GM21529 (cell line): ENCODE results near the gene EIF2D.
"Not testable (repeated sequence)": the region's sequence is repeated elsewhere in the genome, so short reads cannot be mapped to it uniquely, and the experiment has no call there.

Experiments used
- ATAC-seq: cut with Tn5 transposase; IDR thresholded peaks from one replicate; pipeline ENCODE4 v1.9.1; 2021; ENCODE audit not compliant: unreplicated experiment

The EIF2D gene

DNA sequence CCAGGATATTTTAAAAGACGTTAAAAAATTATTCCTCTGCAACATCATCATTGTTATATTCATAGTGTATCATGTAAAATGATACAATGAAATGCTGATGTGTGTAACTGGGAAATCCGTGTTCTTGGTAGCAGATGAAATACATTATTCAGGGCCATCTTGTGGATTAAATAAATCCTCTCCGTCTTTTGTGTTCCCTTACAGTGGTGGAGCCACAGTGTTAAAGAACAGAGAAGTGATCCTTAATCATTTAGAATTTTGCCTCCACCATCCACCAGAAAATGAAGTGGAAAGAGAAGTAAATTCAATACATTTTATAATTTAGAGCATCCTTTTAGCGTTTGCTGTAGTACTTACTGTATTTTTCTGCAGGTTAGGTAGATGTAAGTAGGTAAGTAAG lies 24.4 kb upstream of the EIF2D start:
- ATAC-seq = no peak

DNA sequence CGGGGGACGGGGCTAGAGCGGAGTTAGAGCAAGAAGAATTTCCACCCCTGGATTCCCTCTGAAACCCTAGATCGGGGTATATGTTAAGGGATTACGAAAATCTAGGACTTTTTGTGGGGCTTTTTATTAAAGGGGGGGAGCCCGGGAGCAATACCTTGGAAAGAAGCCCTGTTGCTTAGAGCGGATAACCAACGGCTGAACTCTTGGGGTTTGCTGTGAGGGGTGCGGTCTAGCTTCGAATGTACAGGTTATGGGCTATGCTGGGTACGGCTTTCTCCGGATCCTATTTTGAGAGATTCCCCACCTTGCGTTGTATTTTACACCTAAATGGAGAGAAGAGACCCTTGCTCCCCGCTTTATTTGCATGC lies 23.7 kb upstream of the EIF2D start:
- ATAC-seq = peak; percentile 5

DNA sequence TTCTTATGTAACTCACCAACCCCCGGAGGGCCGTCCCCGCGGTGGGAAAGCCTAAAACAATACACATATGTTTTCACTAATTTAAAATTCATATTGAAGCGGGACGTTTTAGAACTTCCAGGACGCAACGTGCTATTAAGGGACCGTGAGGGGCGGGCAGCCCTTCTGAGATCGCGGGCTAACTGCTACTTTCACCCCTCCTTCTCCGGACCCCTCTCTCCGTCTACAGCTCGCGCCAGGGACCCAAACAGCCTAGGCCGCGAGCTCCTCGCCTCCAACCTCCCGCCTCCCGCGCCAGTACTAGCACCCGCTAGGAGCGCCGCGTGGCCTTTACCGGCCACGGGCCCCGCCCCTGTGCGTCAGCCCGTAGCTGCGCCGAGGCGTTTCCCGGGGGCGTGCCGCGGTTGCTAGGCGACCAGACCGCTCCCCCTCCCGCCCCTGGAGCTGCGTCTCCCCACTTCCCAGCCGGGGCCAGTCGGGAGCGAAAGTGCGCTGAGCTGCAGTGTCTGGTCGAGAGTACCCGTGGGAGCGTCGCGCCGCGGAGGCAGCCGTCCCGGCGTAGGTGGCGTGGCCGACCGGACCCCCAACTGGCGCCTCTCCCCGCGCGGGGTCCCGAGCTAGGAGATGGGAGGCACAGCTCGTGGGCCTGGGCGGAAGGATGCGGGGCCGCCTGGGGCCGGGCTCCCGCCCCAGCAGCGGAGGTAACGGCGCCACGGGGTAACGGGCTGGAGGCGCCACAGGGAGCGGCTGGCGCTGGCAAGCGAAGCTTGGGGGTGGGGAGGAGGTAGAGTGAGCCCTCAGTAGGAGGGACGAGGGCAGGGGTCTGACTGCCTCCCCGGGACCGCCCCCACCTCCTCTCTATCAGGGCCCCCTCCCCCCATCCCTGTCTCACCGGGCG lies 23.1 kb upstream of the EIF2D start, which contains the start of gene DYRK3:
Gene DYRK3 (plus strand): TSS at position 457 of the 898 bp plus-strand sequence. CDS start 168 bp downstream, at position 625.
- peak; percentile 88 for ATAC-seq

DNA sequence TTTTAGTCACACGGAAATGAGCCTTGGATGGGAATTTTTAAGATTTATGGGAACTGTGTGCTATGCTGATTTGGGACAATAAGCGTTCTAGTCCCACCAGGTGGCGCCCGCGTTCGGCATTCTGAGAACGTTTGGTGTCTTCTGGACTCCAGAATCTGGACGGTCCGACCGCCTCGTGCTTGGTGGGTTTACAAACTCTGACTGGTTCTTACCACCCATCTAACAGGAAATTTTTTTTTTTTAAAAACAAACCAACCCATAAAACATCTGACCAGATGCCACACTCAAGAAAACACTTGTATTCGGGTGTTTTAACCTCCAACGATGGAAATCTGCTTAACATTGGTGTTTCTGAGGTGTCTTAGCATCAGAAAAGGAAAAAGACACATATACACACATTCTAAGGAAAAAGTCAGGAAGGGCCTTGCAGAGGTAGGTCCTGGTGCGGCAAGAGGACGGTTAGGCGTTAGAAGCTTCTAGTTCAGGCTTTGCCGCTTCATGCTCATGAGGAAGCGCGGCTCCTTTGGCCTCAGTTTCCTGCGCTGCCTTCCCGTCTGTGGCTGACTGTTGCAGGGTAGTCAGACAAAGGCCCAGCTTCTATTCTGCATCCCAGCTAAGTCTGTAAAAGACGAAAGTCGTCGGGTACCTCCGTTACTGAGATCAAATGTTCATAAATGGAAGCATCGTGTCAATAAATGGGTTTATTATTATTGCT lies 22.3 kb upstream of the EIF2D start:
- no peak for ATAC-seq

DNA sequence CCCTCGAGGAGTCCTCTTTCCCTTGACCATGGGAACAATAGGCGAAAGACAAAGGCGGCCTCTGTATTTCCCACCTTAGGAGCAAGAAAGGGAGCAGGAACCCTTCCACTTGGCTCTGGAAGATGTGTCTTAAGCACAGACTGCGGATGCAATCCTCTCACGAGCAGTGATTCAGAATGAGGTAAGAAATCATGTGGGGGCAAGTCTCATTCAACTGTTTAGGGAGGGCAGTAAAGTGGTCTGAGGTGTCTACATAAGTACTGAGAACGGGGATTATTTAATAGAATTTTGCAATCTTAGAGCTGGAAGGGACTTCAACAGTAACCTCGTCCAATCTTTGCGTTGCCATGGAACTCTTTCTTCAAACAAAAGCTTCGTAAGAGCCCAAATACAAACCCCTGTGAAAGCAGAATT lies 21.4 kb upstream of the EIF2D start:
- no peak for ATAC-seq

DNA sequence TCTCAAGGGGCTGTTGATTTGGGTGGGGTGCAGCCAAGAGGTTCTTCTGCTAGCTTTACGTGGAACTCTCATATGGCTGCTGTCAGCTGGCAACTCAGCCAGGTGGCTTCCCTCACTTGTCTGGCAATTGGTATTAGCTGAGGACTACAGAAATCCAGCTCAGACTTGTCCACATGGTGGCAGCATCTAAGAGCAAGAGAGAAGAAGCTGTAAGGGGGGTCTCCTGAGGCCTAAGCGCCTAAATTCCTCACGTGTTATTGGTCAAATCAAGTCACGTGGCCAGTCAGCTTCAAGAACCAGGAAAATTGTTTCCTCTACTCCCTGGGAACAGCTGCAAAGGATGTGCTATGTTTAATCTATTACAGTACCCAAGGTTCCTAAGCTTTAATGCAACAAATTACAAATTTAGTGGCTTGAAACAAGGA lies 18.8 kb upstream of the EIF2D start:
- no peak for ATAC-seq

DNA sequence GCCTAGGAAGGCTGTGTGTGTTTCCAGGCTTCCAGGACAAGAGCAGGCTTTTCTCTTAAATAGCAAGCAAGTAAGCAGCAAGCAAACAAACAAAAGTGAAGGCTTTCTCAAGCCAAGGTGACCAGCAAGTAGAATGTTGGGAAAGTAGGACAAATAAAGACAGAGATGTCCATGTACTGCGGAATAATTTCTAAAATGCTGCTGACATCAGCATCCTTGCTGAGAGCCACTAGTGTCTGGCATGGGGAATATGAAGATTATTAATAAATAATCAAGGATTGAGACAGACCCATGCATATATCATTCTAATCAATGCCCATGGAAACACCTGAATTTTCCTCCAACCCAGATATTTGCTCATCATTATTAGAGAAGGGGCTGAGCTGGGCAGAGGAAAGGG lies 16.7 kb upstream of the EIF2D start:
- ATAC-seq = no peak

DNA sequence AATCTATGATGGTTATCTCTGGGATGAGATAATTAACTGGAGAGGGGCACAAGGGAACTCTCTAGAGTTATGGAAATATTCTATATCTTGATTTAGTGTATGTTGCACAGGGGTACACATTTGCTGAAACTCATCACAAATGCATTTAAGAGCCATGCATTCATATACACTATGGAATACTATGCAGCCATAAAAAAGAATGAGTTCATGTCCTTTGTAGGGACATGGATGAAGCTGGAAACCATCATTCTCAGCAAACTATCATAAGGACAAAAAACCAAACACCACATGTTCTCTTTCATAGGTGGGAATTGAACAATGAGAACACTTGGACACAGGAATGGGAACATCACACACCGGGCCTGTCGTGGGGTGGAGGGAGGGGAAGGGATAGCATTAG lies 14.1 kb upstream of the EIF2D start:
- ATAC-seq = not testable (repeated sequence)

DNA sequence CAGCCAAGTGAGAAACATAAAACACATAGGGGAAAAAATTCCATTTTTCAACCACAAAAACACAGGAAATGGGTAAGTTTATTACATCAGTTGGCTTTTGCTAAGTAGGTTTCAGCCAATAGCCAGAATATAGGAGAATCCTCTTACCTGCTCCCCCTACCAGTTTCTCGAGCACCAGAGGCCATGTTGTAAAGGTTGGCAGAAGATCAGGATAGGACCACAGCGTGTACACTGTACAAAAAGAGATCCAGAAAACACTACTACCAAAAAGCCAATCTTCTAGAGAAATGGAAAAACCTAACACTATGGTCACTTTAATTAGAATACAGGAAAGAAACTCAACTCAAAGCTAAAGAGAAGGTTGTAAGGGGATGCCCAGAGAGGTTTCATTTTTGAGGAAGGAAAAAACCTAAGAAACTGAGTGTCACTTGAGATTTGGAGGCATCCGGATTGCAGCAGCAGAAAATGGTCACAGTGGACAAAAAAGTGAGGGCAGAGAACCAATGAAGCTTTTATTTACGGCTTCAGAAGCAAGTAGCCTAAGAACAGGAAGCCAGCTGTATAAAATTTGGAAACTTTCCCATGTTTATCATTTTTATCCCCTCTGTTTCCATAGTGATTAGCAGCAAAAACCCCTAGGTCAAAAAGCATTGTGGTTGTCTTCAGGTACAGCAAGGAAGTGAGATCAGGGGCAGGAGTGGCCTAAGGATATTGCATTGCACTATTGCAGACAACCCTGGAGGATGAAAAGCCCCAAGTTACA lies 2.9 kb downstream of the EIF2D start:
- no peak for ATAC-seq

DNA sequence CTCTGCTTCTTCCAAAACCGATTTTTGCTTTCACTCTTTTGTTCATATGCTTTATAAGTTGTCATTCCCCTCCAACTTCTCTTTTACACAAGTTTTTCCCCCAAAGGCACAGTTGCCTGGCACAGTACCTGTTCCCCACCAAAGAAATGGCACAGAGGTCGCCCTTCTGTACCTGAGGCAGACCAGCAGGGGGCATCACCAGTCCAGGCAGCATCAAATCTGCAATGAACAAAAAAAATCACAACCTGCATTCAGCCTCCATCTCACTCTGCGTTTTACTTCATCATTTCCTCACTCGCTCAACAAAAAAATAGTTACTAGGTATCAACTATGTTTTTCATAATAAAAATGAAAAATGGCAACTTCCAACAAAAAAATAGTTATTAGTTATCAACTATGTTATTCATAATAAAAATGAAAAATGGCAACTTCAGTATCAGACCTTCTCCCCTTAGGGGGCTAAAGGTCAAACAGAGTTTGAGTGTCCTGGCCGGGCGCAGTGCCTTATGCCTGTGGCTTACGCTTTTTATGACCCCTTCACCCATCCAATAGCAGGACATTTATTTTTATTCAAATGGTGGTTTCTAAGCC lies 4.1 kb downstream of the EIF2D start:
- ATAC-seq = no peak

DNA sequence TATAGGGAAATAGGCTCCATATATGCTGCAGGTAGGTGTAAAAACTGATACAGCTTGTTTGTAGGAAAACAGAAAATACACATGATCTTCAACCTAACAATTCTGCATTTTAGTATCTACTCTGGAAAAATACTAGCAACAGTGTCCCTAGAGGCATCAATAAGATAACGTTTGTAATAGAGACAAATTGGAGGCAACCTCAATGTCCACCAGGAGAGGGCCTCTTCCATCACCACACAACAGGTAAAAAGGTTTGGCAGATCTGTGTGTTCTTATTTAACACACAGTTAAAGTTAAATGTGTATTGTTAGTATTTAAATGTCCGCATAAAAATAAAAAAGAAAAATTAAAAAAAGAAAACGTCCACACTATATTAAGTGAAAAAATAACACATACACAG lies 5.4 kb downstream of the EIF2D start:
- no peak for ATAC-seq

DNA sequence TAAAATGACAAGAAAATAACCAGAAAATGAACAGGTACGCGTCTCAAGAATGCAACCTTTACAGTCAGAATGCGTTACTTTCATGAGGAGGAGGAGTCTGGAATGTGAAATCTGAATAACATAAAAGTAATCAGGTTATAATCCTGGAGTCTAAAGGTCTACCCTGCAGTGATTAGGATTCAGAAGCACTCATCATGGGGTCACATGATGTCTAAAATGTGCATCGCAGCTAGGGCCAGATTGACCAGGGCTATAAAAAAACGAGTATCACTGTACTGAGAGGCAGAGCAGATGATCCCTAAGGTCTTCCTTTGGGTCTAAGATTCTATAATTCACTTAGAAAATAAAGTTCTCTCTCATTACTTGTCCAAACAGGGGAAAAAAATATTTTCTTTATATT lies 7.4 kb downstream of the EIF2D start:
- ATAC-seq = no peak

DNA sequence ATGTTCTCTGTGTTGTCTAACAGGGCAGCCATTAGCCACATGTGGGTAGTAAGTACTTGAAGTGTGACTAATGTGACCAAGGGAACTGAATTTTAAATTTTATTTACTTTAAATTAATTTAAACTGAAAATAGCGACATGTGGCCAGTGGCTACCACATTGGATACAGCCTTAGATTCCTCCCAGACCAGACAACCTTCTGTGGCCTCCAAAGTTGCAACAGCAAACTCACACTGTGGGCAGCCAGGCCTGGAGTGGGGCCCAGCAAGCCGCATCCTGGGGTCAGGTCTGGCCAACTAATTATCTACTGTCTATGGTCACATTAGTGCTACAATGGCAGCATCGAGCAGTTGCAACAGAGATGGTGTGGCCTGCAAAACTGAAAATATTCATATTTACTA lies 11.7 kb downstream of the EIF2D start:
- no peak for ATAC-seq

DNA sequence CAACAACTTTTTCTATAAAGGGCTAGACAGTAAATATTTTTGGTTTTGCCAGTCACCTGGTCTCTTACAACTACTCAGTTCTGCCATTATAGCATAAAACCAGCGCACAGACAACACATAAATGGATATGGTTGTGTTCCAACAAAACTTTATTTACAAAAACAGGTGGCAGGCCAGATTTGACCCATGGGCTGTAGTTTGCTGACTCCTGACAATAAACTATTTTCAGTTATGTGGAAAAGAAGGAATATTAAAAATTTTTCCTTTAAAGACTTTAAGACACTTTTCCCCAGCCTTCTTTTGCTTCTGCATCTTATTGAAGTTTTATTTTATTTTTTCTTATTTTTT lies 16.0 kb downstream of the EIF2D start:
- no peak for ATAC-seq

DNA sequence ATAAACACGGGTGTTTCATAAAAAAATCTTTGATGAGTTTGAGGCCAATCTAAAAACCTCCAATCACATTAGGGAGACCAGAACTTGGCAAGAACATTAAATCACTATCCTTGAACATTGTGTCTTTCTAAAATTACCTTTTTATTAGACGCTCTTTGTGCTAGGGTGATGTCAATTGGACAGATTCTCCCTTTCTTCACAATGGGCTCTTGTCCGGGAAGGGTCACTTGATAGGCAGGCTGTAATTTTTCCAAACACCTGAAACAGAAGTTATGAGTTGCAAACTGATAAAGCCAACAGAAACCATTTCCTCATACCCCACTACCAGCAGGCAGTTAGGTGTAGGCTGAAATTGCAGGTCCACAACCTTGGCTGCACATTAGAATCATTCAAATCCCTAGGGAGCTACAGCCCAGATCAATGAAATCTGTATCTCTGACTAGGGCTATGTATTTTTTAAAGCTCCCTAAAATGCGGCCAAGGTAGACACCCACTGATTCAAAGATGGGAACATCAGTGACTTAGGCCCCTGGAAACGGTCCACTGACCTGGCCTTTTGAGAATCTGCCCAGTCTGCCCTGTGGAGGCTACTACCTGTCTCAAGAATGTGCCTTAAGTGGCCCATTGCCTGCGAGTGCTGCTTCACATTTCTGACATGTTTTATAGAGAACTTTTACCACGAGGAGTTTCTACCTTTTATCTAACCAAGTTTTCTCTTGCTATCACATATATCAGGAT lies 16.5 kb downstream of the EIF2D start:
- ATAC-seq = no peak

DNA sequence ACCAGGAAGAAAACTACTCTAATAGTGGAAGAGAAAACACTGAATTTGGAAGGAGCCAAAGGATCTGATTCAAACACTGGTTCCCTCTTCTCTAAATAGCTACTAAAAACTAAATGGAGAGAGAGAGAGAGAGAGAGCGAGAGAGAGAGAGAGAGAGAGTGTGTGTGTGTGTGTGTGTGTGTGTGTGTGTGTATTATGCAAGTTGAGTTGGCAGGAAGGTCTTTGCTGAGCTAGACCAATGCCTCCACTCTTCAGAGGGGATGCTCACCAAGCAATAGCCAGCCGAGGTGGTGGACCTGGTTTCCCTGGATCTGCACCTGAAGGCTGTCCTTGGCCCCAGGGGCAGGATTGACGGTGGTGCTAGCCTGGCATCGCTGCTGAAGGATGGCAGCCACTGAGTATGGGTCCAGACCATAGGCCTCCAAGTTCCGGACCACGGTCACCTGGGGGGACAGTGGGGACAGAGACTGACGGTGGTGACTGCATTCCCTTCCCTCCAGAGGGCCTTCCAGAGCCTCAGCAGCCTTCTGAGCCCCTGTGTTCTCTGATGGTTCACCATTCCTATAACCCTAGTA lies 18.8 kb downstream of the EIF2D start:
- ATAC-seq = no peak

DNA sequence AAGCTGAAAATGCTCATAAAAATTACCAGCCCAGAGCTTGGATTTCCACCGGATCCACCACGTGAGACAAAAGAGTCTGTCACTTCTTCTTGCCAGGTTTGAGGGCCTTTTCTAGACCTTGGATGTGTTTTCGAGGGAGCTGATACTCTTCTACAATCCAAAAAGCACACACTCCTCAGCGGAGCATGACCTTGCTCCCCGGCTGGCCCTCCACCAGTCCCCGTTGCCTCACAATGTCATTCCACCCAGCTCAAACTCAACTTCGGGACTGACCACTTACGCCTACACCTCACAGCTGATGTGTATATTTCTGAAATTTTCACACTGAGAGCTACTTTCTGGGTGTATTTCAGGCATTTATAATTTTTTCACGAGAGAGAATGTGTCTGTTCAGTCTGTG lies 20.6 kb downstream of the EIF2D start:
- no peak for ATAC-seq

DNA sequence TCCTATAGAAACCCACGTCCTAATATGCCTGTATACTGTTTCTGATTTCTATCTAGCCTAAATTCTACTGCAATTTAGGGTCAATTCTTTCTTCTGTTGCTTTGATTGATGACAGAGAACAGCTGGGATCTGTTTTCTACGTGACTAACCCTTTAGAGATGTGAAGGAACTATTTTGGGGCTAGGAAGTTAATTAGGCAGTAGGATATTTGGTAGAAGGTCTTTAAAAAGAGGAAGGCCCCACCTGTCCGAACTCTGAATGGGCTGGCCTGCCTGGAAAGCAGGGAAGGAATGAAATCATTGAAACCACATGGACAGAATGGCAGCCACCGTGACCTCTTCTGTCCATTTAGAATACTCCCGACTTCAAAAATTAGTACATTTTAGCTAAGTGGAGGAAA lies 21.0 kb downstream of the EIF2D start:
- no peak for ATAC-seq

DNA sequence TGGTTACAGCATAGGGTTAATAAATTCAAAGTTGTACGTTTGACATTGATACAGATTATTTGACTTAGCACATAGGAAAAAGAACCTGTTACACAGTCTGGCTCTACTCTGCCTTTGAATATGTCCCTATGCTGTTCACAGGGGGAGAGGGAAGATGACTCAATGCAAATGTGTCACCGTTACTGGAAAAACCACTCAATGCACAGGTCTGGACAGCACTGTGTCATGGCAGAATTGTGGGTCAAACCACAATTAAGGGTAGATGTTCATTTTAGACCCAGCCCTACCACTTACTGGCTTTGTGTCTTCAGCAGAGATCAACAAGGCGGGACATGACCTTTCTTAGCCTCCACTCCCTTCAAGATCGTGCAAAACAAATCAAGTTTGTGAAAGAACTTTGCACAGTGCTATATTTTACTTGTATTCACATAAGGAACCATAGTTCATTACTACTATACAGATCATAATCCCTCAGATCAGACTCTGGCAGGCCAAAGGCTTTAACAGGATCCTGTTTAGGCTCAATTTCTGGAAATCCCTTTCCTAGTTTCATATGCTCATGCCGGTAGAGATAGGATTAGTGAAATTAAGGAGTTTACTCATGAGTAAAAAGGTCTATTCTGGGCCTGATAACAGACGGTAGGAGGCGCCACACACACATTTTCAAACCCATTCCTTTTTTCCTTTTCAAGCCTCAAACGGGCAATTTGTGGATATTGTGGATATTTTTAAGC lies 22.1 kb downstream of the EIF2D start:
- peak; percentile 73 for ATAC-seq

DNA sequence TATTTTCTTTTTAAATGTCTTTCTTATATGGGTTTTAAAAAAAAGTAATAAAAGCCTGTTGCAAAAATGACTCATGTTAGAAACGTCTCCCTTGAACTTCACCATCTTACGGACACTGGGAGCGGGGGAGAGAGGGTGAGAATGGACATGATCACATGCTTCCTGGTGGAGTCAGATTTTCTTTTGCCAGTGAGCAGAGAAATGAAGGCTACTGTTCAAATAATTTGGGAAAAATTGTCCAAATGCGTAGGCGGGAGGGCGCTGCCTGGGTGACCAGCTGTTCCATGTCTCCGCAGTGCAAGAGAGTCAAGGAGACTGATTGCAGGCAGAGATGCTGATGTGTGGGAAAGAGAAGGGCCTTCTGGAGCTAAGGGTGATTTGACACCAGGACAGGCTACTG lies 23.1 kb downstream of the EIF2D start:
- no peak for ATAC-seq
